PFSK-1 (cell line): ENCODE measurements around the gene VEPH1.

Experiments
- FOXP2 ChIP-seq: optimal IDR thresholded peaks from 2 replicates; pipeline ENCODE3; 2011; ENCODE audit warnings: borderline replicate concordance, control low read depth, inconsistent platforms; ENCODE audit not compliant: insufficient read depth; ENCODE audit errors: extremely low read length, extremely low read depth
- POLR2AphosphoS5 ChIP-seq: IDR thresholded peaks from 2 replicates; pipeline ENCODE4 v1.6.1; 2012; ENCODE audit warnings: low read depth, mild to moderate bottlenecking, control low read depth, low read length, moderate library complexity
- REST ChIP-seq, 2 experiments: IDR thresholded peaks; 2 replicates each; pipeline versions ENCODE4 v1.6.1 to v1.8.0; 2011 to 2012; ENCODE audit warnings: low read depth in 2 of 2, low read length in 2 of 2, control low read depth in 1 of 2, inconsistent platforms in 1 of 2, mild to moderate bottlenecking in 1 of 2, moderate library complexity in 1 of 2; ENCODE audit not compliant: insufficient read depth in 1 of 2
- SIN3A ChIP-seq: IDR thresholded peaks from 2 replicates; pipeline ENCODE4 v1.6.1; 2012; ENCODE audit warnings: mild to moderate bottlenecking, low read length, moderate library complexity, borderline replicate concordance; ENCODE audit not compliant: insufficient read depth
- TAF1 ChIP-seq: IDR thresholded peaks from 2 replicates; pipeline ENCODE4 v1.6.1; 2012; ENCODE audit warnings: low read length, control low read depth, borderline replicate concordance; ENCODE audit not compliant: insufficient read depth

The VEPH1 gene

GRCh38 chr3:157362348-157362747, 140.9 kb downstream of the VEPH1 start:
- TF ChIP-seq TAF1, result no peak
- TF ChIP-seq POLR2AphosphoS5, result no peak
- no peak for TF ChIP-seq SIN3A
- no peak for TF ChIP-seq REST (IDR thresholded peaks at IDR 0.05; ENCODE audit: insufficient read depth in 1 of 2, low read depth in 2 of 2, low read length in 2 of 2)
- no peak for TF ChIP-seq FOXP2

- TF ChIP-seq POLR2AphosphoS5, result no peak
- TF ChIP-seq FOXP2, result no peak
- TF ChIP-seq TAF1, result no peak
- TF ChIP-seq REST (IDR thresholded peaks at IDR 0.05; ENCODE audit: insufficient read depth in 1 of 2, low read depth in 2 of 2, low read length in 2 of 2), result no peak
- TF ChIP-seq SIN3A, result no peak
These were observed 143.2 kb downstream of the VEPH1 start for GRCh38 chr3:157360044-157360443.

GRCh38 chr3:157356541-157356940, 146.7 kb downstream of the VEPH1 start:
- TF ChIP-seq POLR2AphosphoS5 (no peak), SIN3A (no peak), TAF1 (no peak), FOXP2 (no peak), REST (IDR thresholded peaks at IDR 0.05; ENCODE audit: insufficient read depth in 1 of 2, low read depth in 2 of 2, low read length in 2 of 2) (no peak)

GRCh38 chr3:157355276-157355675, 147.9 kb downstream of the VEPH1 start:
- TF ChIP-seq SIN3A (no peak), TAF1 (no peak), REST (IDR thresholded peaks at IDR 0.05; ENCODE audit: insufficient read depth in 1 of 2, low read depth in 2 of 2, low read length in 2 of 2) (no peak), POLR2AphosphoS5 (no peak), FOXP2 (no peak)

- TF ChIP-seq FOXP2 (no peak), REST (IDR thresholded peaks at IDR 0.05; ENCODE audit: insufficient read depth in 1 of 2, low read depth in 2 of 2, low read length in 2 of 2) (no peak), SIN3A (no peak), POLR2AphosphoS5 (no peak), TAF1 (no peak)
These were observed 148.5 kb downstream of the VEPH1 start for GRCh38 chr3:157354722-157355121.
